ENCODE data around the gene NACAD.

- TF ChIP-seq CTCF (IDR thresholded peaks at IDR 0.05): no peak
- TF ChIP-seq POLR2A (IDR thresholded peaks at IDR 0.05): no peak
These were observed 3.7 kb downstream of the NACAD start for GRCh38 chr7:45084901-45085618.
